Activated CD4-positive, alpha-beta T cell treated with anti-CD3 and anti-CD28 coated beads for 36 hours (primary cell): Measurements from ENCODE around the gene ANAPC13. TPM values are rescaled to one million over a fixed set of nuclear protein-coding genes. Genes with fewer than 3 reads are reported as not detected.

Experiments used
- ATAC-seq: fragments of 200-7000 bp; cut with Tn5 transposase; one replicate; pipeline ENCODE4 v1.10.0; 2021; ENCODE audit warnings: mild to moderate bottlenecking, moderate library complexity
- CTCF ChIA-PET: fragments of 350-600 bp; sonication (Branson Sonifier 250); formaldehyde crosslinking; loops from one replicate; lab custom pipeline; 2021; ENCODE audit warnings: antibody characterized with exemption; lab: Charles Lee
- POLR2A ChIA-PET: fragments of 350-600 bp; sonication (Branson Sonifier 250); formaldehyde crosslinking; loops from one replicate; lab custom pipeline; 2021; ENCODE audit warnings: antibody characterized with exemption, inconsistent platforms; lab: Charles Lee
- DNase-seq: peaks from one replicate; pipeline ENCODE4 v3.0.0-alpha.2; 2020
- H3K27ac Mint-ChIP-seq: one replicate; pipeline ENCODE4 v1.8.0; 2021; ENCODE audit warnings: mixed read lengths
- H3K27me3 Mint-ChIP-seq: one replicate; pipeline ENCODE4 v1.8.0; 2021; ENCODE audit warnings: mixed read lengths
- H3K36me3 Mint-ChIP-seq: one replicate; pipeline ENCODE4 v1.8.0; 2021; ENCODE audit warnings: low read depth, mixed read lengths
- H3K4me1 Mint-ChIP-seq: one replicate; pipeline ENCODE4 v1.8.0; 2021; ENCODE audit warnings: mixed read lengths
- H3K4me3 Mint-ChIP-seq: one replicate; pipeline ENCODE4 v1.8.0; 2021; ENCODE audit warnings: mild to moderate bottlenecking, moderate library complexity, mixed read lengths
- H3K9me3 Mint-ChIP-seq: one replicate; pipeline ENCODE4 v1.8.0; 2021; ENCODE audit warnings: low read depth, mixed read lengths
- intact Hi-C, 2 experiments: fragments of 100-400 bp; cut with DNase I in 1 of 2; cut with micrococcal nuclease in 1 of 2; formaldehyde crosslinking; loops; one replicate each; pipeline versions ENCODE4 v1.14.2 to v1.15.1; 2022 to 2024; cut with DNase I, micrococcal nuclease
- total RNA-seq, 2 experiments: library from RNA; stranded (reverse); gene quantifications; one replicate each; pipeline ENCODE4 v1.2.3, GENCODE V29; 2021

The ANAPC13 gene, protein sequence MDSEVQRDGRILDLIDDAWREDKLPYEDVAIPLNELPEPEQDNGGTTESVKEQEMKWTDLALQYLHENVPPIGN
- total RNA-seq, result 10 to 100 TPM; 35.9 to 39.7 TPM

DNA sequence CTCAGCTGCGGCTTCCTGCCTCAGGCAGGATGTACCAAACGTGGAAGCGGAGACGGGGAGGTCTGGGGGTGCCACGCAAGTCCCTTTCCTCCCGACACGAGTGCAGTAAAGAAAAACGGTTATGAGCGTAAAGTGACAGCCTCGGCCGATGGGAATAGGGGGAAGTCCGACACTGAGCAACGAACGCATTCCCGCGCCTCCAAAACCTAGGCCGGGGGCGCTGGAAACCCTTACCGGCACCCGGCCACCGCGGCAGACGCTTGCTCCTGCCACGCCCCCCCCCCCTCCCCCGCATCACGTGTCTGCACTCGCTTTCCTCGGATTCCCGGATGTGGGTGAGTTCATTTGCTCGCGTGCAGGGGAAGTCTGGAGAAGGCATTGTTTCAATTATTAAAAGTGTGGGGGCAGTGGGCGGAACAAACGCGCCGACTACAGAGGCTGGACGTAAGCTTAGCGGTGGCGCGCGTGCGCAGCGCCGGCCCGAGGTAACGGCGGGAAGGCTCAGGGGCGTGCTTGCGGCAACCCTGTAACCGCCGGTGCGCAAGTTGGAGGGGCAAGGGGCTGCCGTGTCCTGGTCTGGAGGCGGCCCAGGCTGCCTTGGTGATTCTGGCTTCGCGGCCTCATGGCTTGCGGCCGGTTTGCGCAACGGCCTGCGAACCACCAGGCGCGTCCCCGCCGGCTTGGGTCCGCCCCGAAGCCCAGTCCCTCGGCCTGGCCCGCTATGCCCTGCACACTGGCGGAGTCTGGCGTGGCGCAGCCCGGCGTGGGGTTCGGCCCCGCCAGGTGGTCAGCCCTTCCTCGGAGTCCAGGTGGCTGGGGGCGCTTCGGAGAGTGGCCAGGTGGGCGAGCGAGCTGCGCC lies at the start of gene ANAPC13, which contains the start of gene CEP63:
Gene ANAPC13, minus strand, starts transcription at position 268 of the 859 bp plus-strand sequence. CDS start 3,081 bp downstream, outside the sequence.
Gene CEP63, plus strand, starts transcription at position 340 of the 859 bp plus-strand sequence. CDS start 9,264 bp downstream, outside the sequence.
- ATAC-seq, result peak; percentile 86
- Mint-ChIP-seq H3K4me1 (peaks cover 47% of the 10 kb centered on the region), H3K27ac (peak within 1 kb of the TSS; percentile 98), H3K27me3 (no peaks in the 10 kb centered on the region), H3K4me3 (peak within 1 kb of the TSS; percentile 92), H3K9me3 (no peaks in the 10 kb centered on the region), H3K36me3 (peaks cover 28% of the 10 kb centered on the region)
- ChIA-PET CTCF (interaction anchor here (1.3 to 5.7 kb wide), 5 partner anchors 9 to 273 kb away, joined by 4 to 44 read pairs (median 11); no protein-coding TSS in a partner anchor), POLR2A (interaction anchor here (0.6 to 1.1 kb wide), 4 partner anchors 11 to 913 kb away, joined by 3 to 6 read pairs (median 4); partner anchors contain the start of gene CDV3)
- peak; percentile 95 for DNase-seq
- intact Hi-C loops, result loop anchor here (1.0 to 10.0 kb wide), 14 partner anchors 236 to 1766 kb away; partner anchors contain the start of genes NPHP3 (in 2 of the 2), RYK (in 2 of the 2), SRPRB (in 2 of the 2) and MSL2 (in 1 of the 2)

DNA sequence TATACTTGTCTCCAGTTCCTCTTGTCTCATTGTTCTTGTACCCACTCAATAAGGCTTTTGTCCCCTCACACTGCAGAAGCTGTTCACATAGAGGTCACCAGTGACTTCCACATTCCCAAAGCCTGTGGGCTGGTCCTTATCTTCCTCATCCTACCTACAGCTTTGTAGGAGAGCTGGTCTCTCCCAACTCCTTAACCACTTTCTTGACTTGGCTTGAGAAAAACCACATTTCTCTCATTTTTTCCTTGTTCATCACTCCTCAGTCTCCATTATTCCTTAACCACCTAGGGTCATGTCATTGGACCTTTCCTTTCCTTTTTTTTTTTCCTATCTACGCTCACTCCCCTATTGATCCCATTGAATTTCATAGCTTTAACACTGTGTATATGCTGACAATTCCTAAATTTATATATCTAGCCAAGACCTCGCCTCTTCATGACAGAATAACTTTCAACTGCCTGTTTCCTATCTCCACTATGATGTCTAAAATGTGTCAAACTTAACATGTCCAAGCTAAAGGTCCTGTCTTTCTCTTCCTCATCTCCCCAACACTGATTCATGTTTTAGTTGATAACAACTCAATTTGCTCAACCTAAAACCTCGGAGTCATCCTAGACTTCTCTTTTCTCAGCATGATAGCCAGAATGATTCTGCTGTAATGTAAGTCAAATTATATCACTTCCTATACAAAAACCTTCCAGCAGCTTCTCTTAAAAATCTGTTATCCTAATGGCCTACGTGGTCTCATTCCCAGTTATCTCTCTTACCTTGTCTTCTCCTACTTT lies 49.6 kb upstream of the ANAPC13 start:
- Mint-ChIP-seq H3K4me3 (no peak overlapping the region), H3K27me3 (no peaks in the 10 kb centered on the region), H3K9me3 (no peaks in the 10 kb centered on the region), H3K4me1 (no peaks in the 10 kb centered on the region), H3K27ac (no peak overlapping the region), H3K36me3 (peaks cover 19% of the 10 kb centered on the region)
- CTCF ChIA-PET, result no interaction called here
- intact Hi-C loops, result no loop called here
- DNase-seq (no peak), ATAC-seq (no peak)
- POLR2A ChIA-PET, result no interaction called here

DNA sequence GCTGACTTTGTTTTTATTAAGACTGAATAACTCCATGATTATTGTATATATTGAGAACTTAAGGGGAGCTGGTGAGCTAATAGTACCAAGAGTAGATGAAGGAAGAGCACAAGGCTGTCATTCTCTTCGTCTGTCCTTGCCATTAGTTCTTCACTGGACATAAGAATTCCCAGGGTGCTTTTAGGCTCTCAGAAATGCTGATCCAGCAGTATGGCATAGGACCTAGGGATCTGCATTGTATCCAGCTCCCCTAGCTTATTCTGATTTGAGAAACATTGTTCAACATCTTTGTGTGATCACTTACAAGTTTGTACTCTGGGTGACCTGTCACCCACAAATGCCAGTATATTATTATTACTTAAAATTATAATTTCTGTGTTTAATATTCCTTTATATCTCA lies 47.7 kb upstream of the ANAPC13 start:
- no peaks in the 10 kb centered on the region for H3K9me3 Mint-ChIP-seq
- ChIA-PET CTCF (interaction anchor here (1.2 to 1.3 kb wide), 2 partner anchors 12 to 16 kb away, joined by 3 read pairs; no protein-coding TSS in a partner anchor), POLR2A (no interaction called here)
- no peaks in the 10 kb centered on the region for H3K4me1 Mint-ChIP-seq
- no peaks in the 10 kb centered on the region for H3K27me3 Mint-ChIP-seq
- no peak for ATAC-seq
- H3K27ac Mint-ChIP-seq, result no peak overlapping the region
- H3K36me3 Mint-ChIP-seq, result peaks cover 16% of the 10 kb centered on the region
- no peak overlapping the region for H3K4me3 Mint-ChIP-seq
- DNase-seq, result no peak
- intact Hi-C loops, result no loop called here

DNA sequence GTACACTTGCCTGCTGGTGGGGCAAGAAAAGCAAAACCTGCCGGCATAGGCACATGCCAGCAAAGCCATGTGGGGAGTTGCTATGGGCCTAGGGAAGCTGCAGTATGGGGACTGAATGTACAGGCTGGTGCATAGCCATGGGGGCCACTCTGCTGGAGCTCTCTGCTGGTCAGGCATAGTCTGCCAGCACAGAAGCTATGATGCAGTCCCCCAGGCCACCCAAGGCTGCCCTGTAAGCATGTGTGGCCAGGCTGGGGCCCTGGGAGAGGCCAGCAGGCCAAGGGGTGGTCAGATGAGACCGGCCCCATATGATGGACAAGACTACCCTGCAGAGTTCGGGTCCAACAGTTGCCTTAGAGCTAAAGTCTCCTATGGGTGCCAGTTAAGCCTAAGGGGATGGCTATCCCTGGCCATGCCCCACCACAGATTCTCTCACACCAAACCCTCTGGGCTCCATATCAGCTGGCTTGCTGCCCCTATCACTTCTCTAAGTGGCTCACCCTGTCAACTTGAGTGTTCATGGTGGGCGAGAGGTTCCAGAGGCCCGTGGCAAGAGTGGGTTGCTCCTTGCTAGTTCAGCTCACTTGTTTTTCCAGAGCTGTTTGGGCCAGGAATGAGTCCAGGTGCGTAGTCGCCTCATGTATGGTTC lies 41.9 kb upstream of the ANAPC13 start:
- Mint-ChIP-seq H3K36me3 (peaks cover 39% of the 10 kb centered on the region), H3K4me3 (no peak overlapping the region), H3K4me1 (peaks cover 2% of the 10 kb centered on the region), H3K9me3 (peaks cover 38% of the 10 kb centered on the region), H3K27me3 (no peaks in the 10 kb centered on the region), H3K27ac (no peak overlapping the region)
- ChIA-PET CTCF (interaction anchor here (0.9 kb wide), 1 partner anchor 15 kb away, joined by 3 read pairs; no protein-coding TSS in a partner anchor), POLR2A (no interaction called here)
- no peak for DNase-seq
- intact Hi-C loops, result no loop called here
- no peak for ATAC-seq

DNA sequence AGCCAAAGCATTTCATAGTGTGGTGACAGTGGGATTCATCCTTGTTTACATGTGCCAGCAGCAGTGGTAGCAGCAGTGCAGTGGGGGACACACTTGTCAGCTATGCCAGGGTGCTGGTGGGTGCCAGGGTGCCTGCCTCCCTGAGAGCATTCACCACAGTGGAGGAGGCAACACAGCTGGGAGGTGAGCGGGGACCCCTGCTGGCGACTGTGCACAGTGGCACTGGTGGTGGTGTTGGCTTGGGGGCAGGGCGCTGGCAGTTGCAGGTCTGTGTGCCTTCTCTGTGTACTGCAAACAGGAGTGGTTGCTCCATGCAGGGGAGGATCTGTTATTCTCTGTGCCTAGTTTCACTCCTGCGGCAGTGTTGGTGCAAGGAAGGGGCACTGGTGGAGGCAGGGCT lies 41.3 kb upstream of the ANAPC13 start:
- intact Hi-C loops, result no loop called here
- ChIA-PET POLR2A (no interaction called here), CTCF (interaction anchor here (1.2 to 1.6 kb wide), 2 partner anchors 9 to 12 kb away, joined by 3 to 5 read pairs; no protein-coding TSS in a partner anchor)
- Mint-ChIP-seq H3K36me3 (peaks cover 44% of the 10 kb centered on the region), H3K4me3 (no peak overlapping the region), H3K27ac (no peak overlapping the region), H3K4me1 (peaks cover 2% of the 10 kb centered on the region), H3K9me3 (peaks cover 43% of the 10 kb centered on the region), H3K27me3 (no peaks in the 10 kb centered on the region)
- peak; percentile 51 for ATAC-seq
- peak; percentile 49 for DNase-seq

DNA sequence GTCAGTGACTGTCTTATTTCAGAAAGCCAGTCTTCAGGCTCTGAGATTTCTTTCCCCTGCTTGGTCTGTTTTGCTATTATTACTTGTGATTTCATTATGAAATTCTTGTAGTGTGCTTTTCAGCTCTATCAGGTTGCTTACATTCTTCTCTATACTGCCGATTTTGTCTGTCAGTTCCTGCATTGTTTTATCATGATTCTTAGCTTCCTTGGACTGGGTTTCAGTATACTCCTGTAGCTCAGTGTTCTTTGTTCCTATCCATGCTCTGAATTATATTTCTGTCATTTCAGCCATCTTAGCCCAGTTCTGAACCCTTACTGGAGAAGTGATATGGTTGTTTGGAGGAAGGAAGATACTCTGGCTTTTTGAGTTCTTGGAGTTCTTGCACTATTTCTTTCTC lies 40.5 kb upstream of the ANAPC13 start:
- Mint-ChIP-seq H3K36me3 (peaks cover 48% of the 10 kb centered on the region), H3K4me1 (peaks cover 2% of the 10 kb centered on the region), H3K9me3 (peaks cover 45% of the 10 kb centered on the region), H3K27ac (no peak overlapping the region), H3K27me3 (no peaks in the 10 kb centered on the region), H3K4me3 (no peak overlapping the region)
- CTCF ChIA-PET, result interaction anchor here (1.2 to 1.6 kb wide), 2 partner anchors 8 to 11 kb away, joined by 3 to 5 read pairs; no protein-coding TSS in a partner anchor
- POLR2A ChIA-PET, result no interaction called here
- intact Hi-C loops, result no loop called here
- DNase-seq (no peak), ATAC-seq (no peak)

DNA sequence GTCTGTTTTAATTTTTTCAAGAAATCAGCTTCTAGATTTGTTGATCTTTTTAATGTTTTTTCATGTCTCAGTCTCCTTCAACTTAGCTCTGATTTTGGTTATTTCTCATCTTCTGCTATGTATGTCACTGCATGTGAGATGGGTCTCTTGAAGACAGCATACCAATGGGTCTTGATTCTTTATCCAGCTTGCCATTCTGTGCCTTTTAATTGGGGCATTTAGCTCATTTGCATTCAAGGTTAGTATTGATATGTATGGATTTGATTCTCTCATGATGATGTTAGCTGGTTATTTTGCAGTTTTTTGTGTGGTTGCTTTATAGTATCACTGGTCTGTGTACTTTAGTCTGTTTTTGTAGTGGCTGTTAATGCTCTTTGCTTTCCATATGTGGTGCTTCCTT lies 39.5 kb upstream of the ANAPC13 start:
- Mint-ChIP-seq H3K27me3 (no peaks in the 10 kb centered on the region), H3K9me3 (peaks cover 50% of the 10 kb centered on the region), H3K27ac (no peak overlapping the region), H3K36me3 (peaks cover 54% of the 10 kb centered on the region), H3K4me3 (no peak overlapping the region), H3K4me1 (peaks cover 2% of the 10 kb centered on the region)
- POLR2A ChIA-PET, result no interaction called here
- DNase-seq, result no peak
- CTCF ChIA-PET, result interaction anchor here (0.8 to 1.6 kb wide), 3 partner anchors 10 to 47 kb away, joined by 3 to 5 read pairs (median 3); no protein-coding TSS in a partner anchor
- ATAC-seq, result no peak
- intact Hi-C loops, result no loop called here

DNA sequence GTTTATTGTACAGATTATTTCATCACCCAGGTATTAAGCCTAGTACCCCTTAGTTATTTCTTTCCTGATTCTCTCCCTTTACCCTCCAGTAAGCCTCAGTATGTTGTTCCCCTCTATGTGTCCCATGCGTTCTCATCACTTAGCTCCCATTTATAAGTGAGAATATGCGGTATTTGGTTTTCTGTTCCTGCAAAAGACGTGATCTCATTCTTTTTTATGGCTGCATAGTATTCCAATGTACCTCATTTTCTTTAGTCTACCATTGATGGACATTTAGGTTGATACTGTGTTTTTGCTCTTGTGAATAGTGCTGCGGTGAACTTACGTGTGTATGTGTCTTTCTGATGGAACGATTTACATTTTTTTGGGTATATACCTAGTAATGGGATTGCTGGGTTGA lies 36.8 kb upstream of the ANAPC13 start:
- peaks cover 51% of the 10 kb centered on the region for H3K9me3 Mint-ChIP-seq
- POLR2A ChIA-PET, result no interaction called here
- intact Hi-C loops, result no loop called here
- no peak overlapping the region for H3K4me3 Mint-ChIP-seq
- DNase-seq (no peak), ATAC-seq (no peak)
- CTCF ChIA-PET, result no interaction called here
- H3K27me3 Mint-ChIP-seq, result no peaks in the 10 kb centered on the region
- peaks cover 62% of the 10 kb centered on the region for H3K36me3 Mint-ChIP-seq
- H3K4me1 Mint-ChIP-seq, result no peaks in the 10 kb centered on the region
- no peak overlapping the region for H3K27ac Mint-ChIP-seq

DNA sequence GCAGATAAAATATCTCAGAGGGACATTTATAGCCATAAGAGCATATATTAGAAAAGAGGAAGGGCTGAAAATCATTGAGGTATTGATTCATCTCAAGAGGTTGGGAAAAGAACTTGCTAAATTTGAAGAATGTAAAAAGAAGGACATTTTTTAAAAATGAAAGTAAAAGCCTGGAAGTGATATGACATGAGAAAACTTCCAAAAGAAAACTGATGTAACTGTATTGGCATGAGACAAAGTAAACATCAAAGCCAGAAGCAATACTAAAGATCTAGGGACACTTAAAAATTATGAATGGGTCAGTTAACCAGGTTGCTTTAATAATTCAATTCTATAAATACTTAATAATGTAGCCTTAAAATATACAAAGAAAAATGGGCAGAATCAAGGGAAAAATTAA lies 32.0 kb upstream of the ANAPC13 start:
- intact Hi-C loops, result no loop called here
- peaks cover 15% of the 10 kb centered on the region for H3K9me3 Mint-ChIP-seq
- DNase-seq (no peak), ATAC-seq (no peak)
- H3K27ac Mint-ChIP-seq, result no peak overlapping the region
- peaks cover 51% of the 10 kb centered on the region for H3K36me3 Mint-ChIP-seq
- no peaks in the 10 kb centered on the region for H3K27me3 Mint-ChIP-seq
- ChIA-PET POLR2A (no interaction called here), CTCF (interaction anchor here (0.5 to 1.2 kb wide), 2 partner anchors 9 to 78 kb away, joined by 3 read pairs; no protein-coding TSS in a partner anchor)
- H3K4me1 Mint-ChIP-seq, result peaks cover 5% of the 10 kb centered on the region
- no peak overlapping the region for H3K4me3 Mint-ChIP-seq

DNA sequence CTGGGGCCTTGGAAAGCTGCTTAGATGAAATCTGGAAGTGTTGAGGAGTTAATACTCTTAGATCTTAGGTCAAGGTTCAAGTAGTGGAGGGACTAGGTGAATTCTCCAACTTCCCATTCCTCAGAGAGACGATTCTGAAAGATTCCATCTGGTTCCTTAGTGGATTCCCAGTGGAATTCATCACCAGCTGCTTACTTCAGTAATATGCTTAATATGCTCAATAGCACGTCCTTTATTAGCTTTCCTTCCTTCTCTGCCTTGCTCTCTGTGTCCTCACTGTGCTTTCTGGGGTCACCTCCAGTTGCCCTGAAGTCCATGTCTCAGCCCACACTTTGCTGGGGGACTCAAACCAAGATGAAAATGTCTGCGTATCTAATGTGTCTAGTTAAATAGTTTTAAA lies 31.1 kb upstream of the ANAPC13 start:
- no peak for ATAC-seq

More for the DNA sequence above, 31.1 kb upstream of the ANAPC13 start:
- no peak overlapping the region for H3K4me3 Mint-ChIP-seq
- no peak for DNase-seq
- ChIA-PET CTCF (interaction anchor here (0.8 kb wide), 1 partner anchor 16 kb away, joined by 3 read pairs; no protein-coding TSS in a partner anchor), POLR2A (no interaction called here)
- peaks cover 7% of the 10 kb centered on the region for H3K9me3 Mint-ChIP-seq
- peaks cover 5% of the 10 kb centered on the region for H3K4me1 Mint-ChIP-seq
- no peaks in the 10 kb centered on the region for H3K27me3 Mint-ChIP-seq
- peaks cover 44% of the 10 kb centered on the region for H3K36me3 Mint-ChIP-seq
- H3K27ac Mint-ChIP-seq, result peak overlapping the region; percentile 39
- intact Hi-C loops, result no loop called here
